K562 (cell line): ENCODE data around the gene KIAA0513. TPM values are rescaled to one million over a fixed set of nuclear protein-coding genes. Genes with fewer than 3 reads are reported as not detected.

ENCODE experiments used
- ATAC-seq: fragments of 200-7000 bp; cut with Tn5 transposase; 3 replicates; pipeline ENCODE4 v1.9.1; 2020; ENCODE audit warnings: moderate library complexity
- BruUV-seq: library from RNA; stranded (reverse); fragments of 400-500 nt; replicated peaks from 2 replicates; lab custom pipeline; 2021; lab: Mats Ljungman, UMichigan
- CTCF ChIA-PET: fragments of 300-600 bp; formaldehyde crosslinking; extraction: SDS; loops from one replicate; lab custom pipeline; 2021; ENCODE audit warnings: low intra/inter-chr PET ratio; lab: Yijun Ruan, JAX
- POLR2A ChIA-PET: fragments of 300-600, 350-650 bp; sonication (Branson Sonifier 250); formaldehyde crosslinking; extraction: SDS; loops from one replicate; lab custom pipeline; 2021; ENCODE audit warnings: antibody characterized with exemption, inconsistent platforms; lab: Yijun Ruan, JAX
- DNase-seq, 4 experiments: peaks; one replicate each; pipeline versions ENCODE4 v3.0.0 to v3.0.0-alpha.2; 2011 to 2018; ENCODE audit warnings: low spot score in 3 of 4, mixed read lengths in 3 of 4; ENCODE audit errors: extremely low read depth in 1 of 4
- FAIRE-seq: peaks from 2 replicates; lab custom pipeline; 2011; peaks lifted over from hg19 to GRCh38; lab: Jason Lieb, UNC
- H2AFZ ChIP-seq: 2 replicates; pipeline ENCODE4 v1.6.0; 2011; ENCODE audit warnings: low read depth, low read length, control low read depth, inconsistent platforms
- H3K27ac ChIP-seq: fragments of 200-600 bp; 3 replicates; pipeline ENCODE4 v1.8.0; 2011; ENCODE audit warnings: low read depth, mild to moderate bottlenecking, control low read depth, inconsistent platforms, low read length, moderate library complexity, mixed read lengths; ENCODE audit errors: extremely low read depth
- H3K27me3 ChIP-seq, 2 experiments: fragments of 300-600 bp in 1 of 2; 2 replicates in 1 of 2; 3 replicates in 1 of 2; pipeline versions ENCODE4 v1.6.0 to v1.8.0; 2011; ENCODE audit warnings: inconsistent platforms in 2 of 2, low read length in 2 of 2, mild to moderate bottlenecking in 1 of 2, mixed read lengths in 1 of 2, moderate library complexity in 1 of 2; ENCODE audit not compliant: control insufficient read depth in 2 of 2, insufficient read depth in 2 of 2
- H3K36me3 ChIP-seq: fragments of 300-600 bp; 3 replicates; pipeline ENCODE4 v1.8.0; 2011; ENCODE audit warnings: mild to moderate bottlenecking, low read length, inconsistent platforms; ENCODE audit not compliant: control insufficient read depth, insufficient read depth
- H3K4me1 ChIP-seq, 2 experiments: fragments of 200-600 bp in 1 of 2; replicated peaks in 1 of 2; 2 replicates in 1 of 2; 3 replicates in 1 of 2; pipeline versions ENCODE4 v1.5.1 to v1.8.0; 2011; ENCODE audit warnings: inconsistent platforms in 2 of 2, low read length in 2 of 2, mild to moderate bottlenecking in 1 of 2, mixed read lengths in 1 of 2, moderate library complexity in 1 of 2; ENCODE audit not compliant: control insufficient read depth in 2 of 2, insufficient read depth in 2 of 2
- H3K4me2 ChIP-seq: 2 replicates; pipeline ENCODE4 v1.6.1; 2011; ENCODE audit warnings: low read length, control low read depth, inconsistent platforms, mixed read lengths; ENCODE audit not compliant: insufficient read depth
- H3K4me3 ChIP-seq: fragments of 200-600 bp; sonication (generic), shearing (Covaris generic); 2 replicates; pipeline ENCODE4 v1.5.1; 2016; ENCODE audit warnings: control low read depth, inconsistent platforms
- H3K79me2 ChIP-seq: fragments of 200-600 bp; 3 replicates; pipeline ENCODE4 v1.8.0; 2011; ENCODE audit warnings: low read length, inconsistent platforms; ENCODE audit not compliant: control insufficient read depth, insufficient read depth
- H3K9ac ChIP-seq, 2 experiments: 2 replicates each; pipeline versions ENCODE4 v1.6.0 to v1.6.1; 2011; ENCODE audit warnings: low read depth in 2 of 2, low read length in 2 of 2, control low read depth in 1 of 2, inconsistent platforms in 1 of 2, mild to moderate bottlenecking in 1 of 2, mixed read lengths in 1 of 2; ENCODE audit not compliant: insufficient read depth in 1 of 2
- H3K9me1 ChIP-seq: one replicate; pipeline ENCODE4 v1.6.0; 2011; ENCODE audit warnings: inconsistent platforms, mild to moderate bottlenecking, low read length, moderate library complexity; ENCODE audit not compliant: control insufficient read depth, insufficient read depth
- H3K9me3 ChIP-seq: replicated peaks from 2 replicates; pipeline ENCODE4 v1.5.1; 2011; ENCODE audit warnings: low read depth, low read length, inconsistent platforms; ENCODE audit not compliant: control insufficient read depth, insufficient read depth
- H4K20me1 ChIP-seq: replicated peaks from 2 replicates; pipeline ENCODE4 v1.6.1; 2011; ENCODE audit warnings: low read length, inconsistent platforms, mixed read lengths; ENCODE audit not compliant: control insufficient read depth, insufficient read depth
- DEAF1 ChIP-seq: fragments of 450-650 bp; formaldehyde crosslinking; IDR thresholded peaks from 2 replicates; pipeline ENCODE4 v1.4.0; 2020; ENCODE audit warnings: mild to moderate bottlenecking, moderate library complexity
- FOXA3 ChIP-seq, 2 experiments: fragments of 450-650 bp in 1 of 2; sonication (generic) in 1 of 2; formaldehyde crosslinking; IDR thresholded peaks in 1 of 2; conservative IDR thresholded peaks in 1 of 2; 2 replicates each; pipeline versions ENCODE4 v1.4.0 to v1.8.0; 2020 to 2022; ENCODE audit warnings: mild to moderate bottlenecking in 2 of 2, missing genetic modification reagents in 1 of 2
- GTF3C2 ChIP-seq: IDR thresholded peaks from 3 replicates; pipeline ENCODE4 v1.6.1; 2011; ENCODE audit warnings: borderline replicate concordance, mild to moderate bottlenecking, moderate library complexity; ENCODE audit not compliant: insufficient read length; ENCODE audit errors: extremely low read depth
- JUNB ChIP-seq: fragments of 450-650 bp; formaldehyde crosslinking; conservative IDR thresholded peaks from 2 replicates; pipeline ENCODE4 v1.4.0; 2020; ENCODE audit warnings: mild to moderate bottlenecking
- MAX ChIP-seq: sonication (generic); formaldehyde crosslinking; IDR thresholded peaks from 2 replicates; pipeline ENCODE4 v1.9.0; 2022; ENCODE audit warnings: mild to moderate bottlenecking, missing genetic modification reagents
- MAZ ChIP-seq, 2 experiments: fragments of 450-650 bp in 1 of 2; sonication (generic) in 1 of 2; formaldehyde crosslinking; IDR thresholded peaks in 1 of 2; conservative IDR thresholded peaks in 1 of 2; 2 replicates each; pipeline versions ENCODE4 v1.4.0 to v1.5.0; 2020; ENCODE audit warnings: mild to moderate bottlenecking in 1 of 2, missing genetic modification reagents in 1 of 2
- NRF1 ChIP-seq, 2 experiments: fragments of 450-650 bp; IDR thresholded peaks in 1 of 2; conservative IDR thresholded peaks in 1 of 2; 2 replicates each; pipeline ENCODE4 v1.6.1; 2014; ENCODE audit warnings: mild to moderate bottlenecking in 2 of 2
- SNRNP70 ChIP-seq: fragments of 200-400 bp; formaldehyde crosslinking; optimal IDR thresholded peaks from 2 replicates; pipeline ENCODE3; 2017; ENCODE audit warnings: low read depth, low read length
- TCF15 ChIP-seq: fragments of 250-450 bp; sonication (Bioruptor Pico); IDR thresholded peaks from 2 replicates; pipeline ENCODE4 v1.8.0; 2022; ENCODE audit warnings: moderate library complexity, mild to moderate bottlenecking, inconsistent platforms
- ZBTB9 ChIP-seq: fragments of 450-650 bp; formaldehyde crosslinking; IDR thresholded peaks from 2 replicates; pipeline ENCODE4 v1.4.0; 2020; ENCODE audit warnings: mild to moderate bottlenecking, moderate library complexity
- ZNF197 ChIP-seq: fragments of 200-800 bp; sonication (Bioruptor generic); IDR thresholded peaks from 2 replicates; pipeline ENCODE4 v1.6.1; 2016; ENCODE audit warnings: low read depth, missing genetic modification characterization, missing compliant biosample characterization
- ZNF830 ChIP-seq: fragments of 250-450 bp; sonication (Bioruptor Pico); IDR thresholded peaks from 2 replicates; pipeline ENCODE4 v1.5.0; 2021; ENCODE audit warnings: mild to moderate bottlenecking
- WGBS: fragments of 100-300 bp; shearing (Covaris generic); methylation state at CpG from one replicate; pipeline ENCODE4 v1.1.6; 2016; ENCODE audit warnings: low coverage, mixed read lengths; ENCODE audit not compliant: insufficient coverage; ENCODE audit errors: missing lambda C conversion rate; 5-methylcytosine and 5-hydroxymethylcytosine counted together
- in situ Hi-C: fragments of 300-500 bp; cut with MboI; formaldehyde crosslinking; loops from 4 replicates; pipeline ENCODE4 v1.15.0; 2018; ENCODE audit warnings: inconsistent platforms, mixed read lengths
- intact Hi-C: fragments of 100-400 bp; cut with micrococcal nuclease; formaldehyde crosslinking; loops from 2 replicates; pipeline ENCODE4 v1.14.2; 2022
- polyA plus RNA-seq, 8 experiments: library from polyadenylated mRNA; depleted of rRNA in 4 of 8; stranded (reverse) in 5 of 8; unstranded in 3 of 8; fragments of >200 nt; fragmentation: Nextera tagmentation in 2 of 8; fragmentation: Illumina TruSeq in 1 of 8; extraction: Ambion mirVana in 2 of 8; extraction: Trizol in 1 of 8; gene quantifications; 2 replicates each; pipeline versions ENCODE4 v1.2.1 to v1.2.3, GENCODE V29; 2011 to 2014; ENCODE audit warnings: inconsistent platforms in 1 of 8, missing spikeins in 1 of 8
- total RNA-seq, 7 experiments: library from RNA; depleted of rRNA in 6 of 7; stranded (reverse); fragments of >200 nt in 6 of 7; fragmentation: Illumina TruSeq in 2 of 7; extraction: Trizol in 2 of 7; gene quantifications; 2 replicates each; pipeline versions ENCODE4 v1.2.1 to v1.2.3, GENCODE V29; 2011 to 2021; ENCODE audit warnings: low replicate concordance in 1 of 7

The KIAA0513 gene
- total and polyA plus RNA-seq, 9 of the 15 experiments (the other 6 are each of a cell fraction or from before 2014, with no cell fraction given), result 0.18 to 13.7 (median 10.2) TPM

GRCh38 chr16:85048921-85049562, 21.4 kb downstream of the KIAA0513 start:
- ChIA-PET CTCF (no interaction called here), POLR2A (interaction anchor here (0.6 to 1.3 kb wide), 6 partner anchors 10 to 41 kb away, joined by 3 to 5 read pairs (median 4); no protein-coding TSS in a partner anchor)
- DNase-seq (peak in 3 of 4 experiments; percentile 46 to 68 (median 47)), FAIRE-seq (no peak), ATAC-seq (no peak; the same call in 2 of the 3 replicates)
- in situ Hi-C loops (no loop called here), intact Hi-C loops (no loop called here)
- peak overlapping the region; percentile 86 for H3K4me2 ChIP-seq
- H3K9ac ChIP-seq, result peak overlapping the region; percentile 82 to 89
- peak overlapping the region; percentile 87 for H3K27ac ChIP-seq
- peak overlapping the region; percentile 41; the same call in 1 of the 2 replicates for H3K4me3 ChIP-seq
- no peaks in the 10 kb centered on the region for H3K27me3 ChIP-seq
- 0 out of 2 replicates have a peak, but pooled peaks cover 2% of the 10 kb centered on the region for H3K9me3 ChIP-seq
- H2AFZ ChIP-seq, result no peak overlapping the region; the same call in 1 of the 2 replicates
- BruUV-seq, result no TSS peak
- H3K79me2 ChIP-seq, result peaks cover 67% of the 10 kb centered on the region
- no peaks in the 10 kb centered on the region for H4K20me1 ChIP-seq
- WGBS, result 53% methylated on average over 17 of the region's 17 CpGs
- peaks cover 59 to 61% of the 10 kb centered on the region in 2 experiments for H3K4me1 ChIP-seq
- H3K9me1 ChIP-seq, result no peaks in the 10 kb centered on the region
- peaks cover 10% of the 10 kb centered on the region; the same call in 2 of the 3 replicates for H3K36me3 ChIP-seq
- TF ChIP-seq ZNF830 (CRISPR knock-in tag), result no peak
- no peak for TF ChIP-seq TCF15 (CRISPR knock-in tag)
- TF ChIP-seq FOXA3 (CRISPR knock-in tag; conservative IDR thresholded peaks at IDR 0.05 in 1 of 2, IDR thresholded peaks at IDR 0.05 in 1 of 2), result 0 out of 4 replicates have a peak, but pooled peaks of 1 of the 2 experiments have one; percentile 67
- no peak for TF ChIP-seq GTF3C2
- 0 out of 2 replicates have a peak, but pooled peaks have one; percentile 18 for TF ChIP-seq ZNF197 (CRISPR knock-in tag)
- peak in 1 of 2 experiments; percentile 28; a peak in 1 of 4 replicates for TF ChIP-seq NRF1 (conservative IDR thresholded peaks at IDR 0.05 in 1 of 2, IDR thresholded peaks at IDR 0.05 in 1 of 2)
- TF ChIP-seq MAZ (CRISPR knock-in tag; conservative IDR thresholded peaks at IDR 0.05 in 1 of 2, IDR thresholded peaks at IDR 0.05 in 1 of 2), result peak in 1 of 2 experiments; percentile 23; a peak in 1 of 4 replicates
- no peak for TF ChIP-seq SNRNP70
- no peak for TF ChIP-seq JUNB (CRISPR knock-in tag)
- no peak for TF ChIP-seq DEAF1
- TF ChIP-seq ZBTB9, result peak; percentile 31; the same call in 1 of the 2 replicates
- 0 out of 2 replicates have a peak, but pooled peaks have one; percentile 41 for TF ChIP-seq MAX (CRISPR knock-in tag)
